Sigmoid colon (tissue), 4 donors: ENCODE measurements around the gene ZNF273.

Experiments
- CTCF ChIP-seq, 4 experiments: fragments of 450-650 bp in 3 of 4; fragments of 200-600 bp in 1 of 4; IDR thresholded peaks; one replicate each; pipeline ENCODE4 v1.5.1; 2016 to 2019; ENCODE audit warnings: antibody characterized with exemption in 4 of 4, mild to moderate bottlenecking in 3 of 4, moderate library complexity in 2 of 4
- POLR2A ChIP-seq, 2 donors: fragments of 450-650 bp; IDR thresholded peaks; one replicate each; pipeline ENCODE4 v1.6.1; 2016; ENCODE audit warnings: antibody characterized with exemption in 2 of 2, mild to moderate bottlenecking in 2 of 2, moderate library complexity in 2 of 2
- POLR2AphosphoS5 ChIP-seq, 4 donors: sonication (generic); formaldehyde crosslinking; IDR thresholded peaks; one replicate each; pipeline ENCODE4 v1.6.1; 2017; ENCODE audit warnings: antibody characterized with exemption in 4 of 4

- TF ChIP-seq CTCF (IDR thresholded peaks at IDR 0.05) = no peak
- TF ChIP-seq POLR2A (IDR thresholded peaks at IDR 0.05) = no peak
- no peak for TF ChIP-seq POLR2AphosphoS5 (IDR thresholded peaks at IDR 0.05)
These were observed 30.5 kb upstream of the ZNF273 start for GRCh38 chr7:64872351-64873154.
